Endothelial cell of umbilical vein (primary cell): ENCODE results near the gene DDX39A.

Source experiments
- EZH2 ChIP-seq: IDR thresholded peaks from 2 replicates; pipeline ENCODE4 v1.6.1; 2012; ENCODE audit warnings: borderline replicate concordance, low read depth, mild to moderate bottlenecking, moderate library complexity, low read length, inconsistent platforms; ENCODE audit not compliant: severe bottlenecking
- FOS ChIP-seq: IDR thresholded peaks from 2 replicates; pipeline ENCODE4 v1.6.1; 2011; ENCODE audit warnings: mild to moderate bottlenecking, low read length, moderate library complexity, borderline replicate concordance; ENCODE audit not compliant: insufficient read depth
- POLR2A ChIP-seq: IDR thresholded peaks from 2 replicates; pipeline ENCODE4 v1.6.1; 2012; ENCODE audit warnings: low read depth, mild to moderate bottlenecking, control low read depth, low read length
- TF ChIP-seq, protein P1 (sequence below), 2 donors: IDR thresholded peaks; 1 replicate in 1 of 2; 2 replicates in 1 of 2; pipeline ENCODE4 v1.5.1; 2011; ENCODE audit warnings: low read length in 2 of 2, mild to moderate bottlenecking in 2 of 2, moderate library complexity in 2 of 2, control low read depth in 1 of 2, inconsistent platforms in 1 of 2, low read depth in 1 of 2; ENCODE audit not compliant: insufficient read depth in 1 of 2; ENCODE audit errors: extremely low read depth in 1 of 2
- TF ChIP-seq, protein P2 (sequence below): IDR thresholded peaks from 2 replicates; pipeline ENCODE4 v1.6.1; 2011; ENCODE audit not compliant: insufficient read depth, insufficient read length

DNA sequence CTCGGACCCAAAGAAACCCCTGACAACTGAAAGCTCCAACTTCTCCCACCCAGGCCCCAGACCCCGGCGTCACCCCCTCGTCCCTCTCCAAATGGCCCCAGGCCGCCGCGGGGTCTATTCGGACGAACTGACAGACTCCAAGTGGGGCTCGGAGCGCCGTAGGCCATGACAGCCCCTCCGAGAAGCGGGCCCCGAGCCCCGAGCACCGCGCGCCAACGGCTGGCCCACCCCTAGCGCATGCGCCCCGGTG lies 360 bp downstream of the DDX39A start:
- TF ChIP-seq, protein P1, sequence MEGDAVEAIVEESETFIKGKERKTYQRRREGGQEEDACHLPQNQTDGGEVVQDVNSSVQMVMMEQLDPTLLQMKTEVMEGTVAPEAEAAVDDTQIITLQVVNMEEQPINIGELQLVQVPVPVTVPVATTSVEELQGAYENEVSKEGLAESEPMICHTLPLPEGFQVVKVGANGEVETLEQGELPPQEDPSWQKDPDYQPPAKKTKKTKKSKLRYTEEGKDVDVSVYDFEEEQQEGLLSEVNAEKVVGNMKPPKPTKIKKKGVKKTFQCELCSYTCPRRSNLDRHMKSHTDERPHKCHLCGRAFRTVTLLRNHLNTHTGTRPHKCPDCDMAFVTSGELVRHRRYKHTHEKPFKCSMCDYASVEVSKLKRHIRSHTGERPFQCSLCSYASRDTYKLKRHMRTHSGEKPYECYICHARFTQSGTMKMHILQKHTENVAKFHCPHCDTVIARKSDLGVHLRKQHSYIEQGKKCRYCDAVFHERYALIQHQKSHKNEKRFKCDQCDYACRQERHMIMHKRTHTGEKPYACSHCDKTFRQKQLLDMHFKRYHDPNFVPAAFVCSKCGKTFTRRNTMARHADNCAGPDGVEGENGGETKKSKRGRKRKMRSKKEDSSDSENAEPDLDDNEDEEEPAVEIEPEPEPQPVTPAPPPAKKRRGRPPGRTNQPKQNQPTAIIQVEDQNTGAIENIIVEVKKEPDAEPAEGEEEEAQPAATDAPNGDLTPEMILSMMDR (IDR thresholded peaks at IDR 0.05; ENCODE audit: extremely low read depth in 1 of 2, insufficient read depth in 1 of 2, low read depth in 1 of 2, low read length in 2 of 2), result no peak
- TF ChIP-seq EZH2 (no peak), POLR2A (peak; percentile 40), FOS (no peak)
- TF ChIP-seq, protein P2, sequence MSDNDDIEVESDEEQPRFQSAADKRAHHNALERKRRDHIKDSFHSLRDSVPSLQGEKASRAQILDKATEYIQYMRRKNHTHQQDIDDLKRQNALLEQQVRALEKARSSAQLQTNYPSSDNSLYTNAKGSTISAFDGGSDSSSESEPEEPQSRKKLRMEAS, result no peak
